Tibial nerve (tissue), 4 donors: Measurements from ENCODE around the gene PTPA. TPM values are rescaled to one million over a fixed set of nuclear protein-coding genes. Genes with fewer than 3 reads are reported as not detected.

Experiments used
- DNase-seq, 2 donors: peaks; one replicate each; pipeline ENCODE4 v3.0.0-alpha.2; 2019; ENCODE audit warnings: low spot score in 2 of 2
- H3K27ac ChIP-seq, 4 donors: fragments of 200-600 bp; sonication (generic) in 3 of 4; one replicate each; pipeline ENCODE4 v1.5.1; 2017 to 2019; ENCODE audit warnings: mild to moderate bottlenecking in 1 of 4
- H3K27me3 ChIP-seq, 2 donors: fragments of 200-600 bp; sonication (generic) in 1 of 2; one replicate each; pipeline versions ENCODE4 v1.5.1 to v1.6.0; 2017 to 2019
- H3K36me3 ChIP-seq, 3 donors: fragments of 200-600 bp; sonication (generic); one replicate each; pipeline ENCODE4 v1.5.1; 2018 to 2019
- H3K4me1 ChIP-seq, 4 donors: fragments of 200-600 bp; sonication (generic) in 3 of 4; one replicate each; pipeline ENCODE4 v1.5.1; 2017 to 2019
- H3K4me3 ChIP-seq, 4 donors: fragments of 200-600 bp; sonication (generic) in 3 of 4; one replicate each; pipeline ENCODE4 v1.5.1; 2017 to 2019; ENCODE audit warnings: mild to moderate bottlenecking in 1 of 4, moderate library complexity in 1 of 4
- H3K9me3 ChIP-seq, 4 donors: fragments of 200-600 bp; sonication (generic) in 3 of 4; one replicate each; pipeline ENCODE4 v1.5.1; 2017 to 2019
- EP300 ChIP-seq, 2 donors: sonication (generic); formaldehyde crosslinking; IDR thresholded peaks; one replicate each; pipeline ENCODE4 v1.6.1; 2017; ENCODE audit warnings: antibody characterized with exemption in 2 of 2, mild to moderate bottlenecking in 1 of 2
- POLR2A ChIP-seq, 2 donors: fragments of 450-650 bp; IDR thresholded peaks; one replicate each; pipeline ENCODE4 v1.6.1; 2017; ENCODE audit warnings: antibody characterized with exemption in 2 of 2, mild to moderate bottlenecking in 2 of 2, moderate library complexity in 2 of 2
- WGBS, 2 donors: methylation state at CpG; one replicate each; pipeline ENCODE4 v1.1.5; 2018; 5-methylcytosine and 5-hydroxymethylcytosine counted together
- total RNA-seq, 4 donors: library from RNA; depleted of rRNA; stranded (reverse); fragments of >200 nt; gene quantifications; one replicate each; pipeline ENCODE4 v1.1.0, GENCODE V29; 2016
- TF ChIP-seq, protein P1 (sequence below), 5 experiments: fragments of 200-600 bp in 3 of 5; fragments of 450-650 bp in 2 of 5; sonication (generic) in 3 of 5; IDR thresholded peaks; one replicate each; pipeline ENCODE4 v1.5.1; 2016 to 2019; ENCODE audit warnings: antibody characterized with exemption in 5 of 5, mild to moderate bottlenecking in 3 of 5, moderate library complexity in 2 of 5

Gene PTPA
- total RNA-seq, 4 donors from 2014 or later, result 38.0 to 50.1 (median 44.0) TPM

DNA sequence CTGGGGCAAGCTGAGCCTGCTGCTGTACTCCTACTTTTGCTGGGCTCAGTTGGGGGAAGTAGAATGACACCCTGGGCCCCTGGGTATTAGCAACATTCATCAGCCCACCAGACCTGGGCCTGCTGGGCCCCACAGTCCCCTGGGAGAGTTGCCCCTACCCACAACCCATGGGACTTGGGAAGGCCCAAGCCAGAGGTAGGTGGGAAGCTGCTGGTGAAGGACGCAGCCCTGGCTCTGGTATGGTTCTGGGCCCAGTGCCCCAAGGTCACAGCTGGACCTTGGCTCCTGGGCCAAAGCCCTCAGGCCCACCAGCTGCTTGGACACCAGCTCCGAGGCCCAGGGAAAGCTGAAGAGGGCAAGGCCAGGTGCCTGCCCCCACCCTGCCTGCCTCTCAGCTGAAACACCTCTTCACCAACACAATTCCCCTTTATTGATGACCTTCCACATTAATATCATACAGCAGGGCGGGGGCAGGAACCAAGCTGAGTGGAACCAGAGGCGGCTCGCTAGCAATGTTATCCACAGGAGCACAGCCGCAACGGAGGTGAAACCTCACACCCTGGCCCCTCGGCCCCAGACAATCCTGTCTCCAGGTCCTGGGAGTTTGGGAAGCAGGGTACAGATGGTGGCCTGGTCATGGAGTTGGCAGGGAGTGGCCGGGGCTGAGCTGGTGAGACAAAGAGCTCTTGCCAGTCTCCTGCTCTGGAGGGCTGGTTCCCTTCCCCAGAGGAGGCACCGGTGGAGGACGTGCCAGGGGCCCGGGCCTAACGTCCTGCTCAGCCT is 16.6 kb upstream of the PTPA start:
- Histone ChIP-seq H3K27me3 (no peaks in the 10 kb centered on the region), H3K4me1 (no peaks in the 10 kb centered on the region), H3K36me3 (peaks cover 0 to 67% (median 3%) of the 10 kb centered on the region in 3 donors), H3K27ac (no peak overlapping the region), H3K4me3 (no peak overlapping the region), H3K9me3 (no peaks in the 10 kb centered on the region)
- 81 to 86% methylated on average over 12 to 13 of the region's 13 CpGs for WGBS, 2 donors
- TF ChIP-seq, protein P1, sequence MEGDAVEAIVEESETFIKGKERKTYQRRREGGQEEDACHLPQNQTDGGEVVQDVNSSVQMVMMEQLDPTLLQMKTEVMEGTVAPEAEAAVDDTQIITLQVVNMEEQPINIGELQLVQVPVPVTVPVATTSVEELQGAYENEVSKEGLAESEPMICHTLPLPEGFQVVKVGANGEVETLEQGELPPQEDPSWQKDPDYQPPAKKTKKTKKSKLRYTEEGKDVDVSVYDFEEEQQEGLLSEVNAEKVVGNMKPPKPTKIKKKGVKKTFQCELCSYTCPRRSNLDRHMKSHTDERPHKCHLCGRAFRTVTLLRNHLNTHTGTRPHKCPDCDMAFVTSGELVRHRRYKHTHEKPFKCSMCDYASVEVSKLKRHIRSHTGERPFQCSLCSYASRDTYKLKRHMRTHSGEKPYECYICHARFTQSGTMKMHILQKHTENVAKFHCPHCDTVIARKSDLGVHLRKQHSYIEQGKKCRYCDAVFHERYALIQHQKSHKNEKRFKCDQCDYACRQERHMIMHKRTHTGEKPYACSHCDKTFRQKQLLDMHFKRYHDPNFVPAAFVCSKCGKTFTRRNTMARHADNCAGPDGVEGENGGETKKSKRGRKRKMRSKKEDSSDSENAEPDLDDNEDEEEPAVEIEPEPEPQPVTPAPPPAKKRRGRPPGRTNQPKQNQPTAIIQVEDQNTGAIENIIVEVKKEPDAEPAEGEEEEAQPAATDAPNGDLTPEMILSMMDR (IDR thresholded peaks at IDR 0.05), result no peak
- TF ChIP-seq EP300 (IDR thresholded peaks at IDR 0.05), result no peak
- no peak for TF ChIP-seq POLR2A (IDR thresholded peaks at IDR 0.05)
- no peak for DNase-seq

DNA sequence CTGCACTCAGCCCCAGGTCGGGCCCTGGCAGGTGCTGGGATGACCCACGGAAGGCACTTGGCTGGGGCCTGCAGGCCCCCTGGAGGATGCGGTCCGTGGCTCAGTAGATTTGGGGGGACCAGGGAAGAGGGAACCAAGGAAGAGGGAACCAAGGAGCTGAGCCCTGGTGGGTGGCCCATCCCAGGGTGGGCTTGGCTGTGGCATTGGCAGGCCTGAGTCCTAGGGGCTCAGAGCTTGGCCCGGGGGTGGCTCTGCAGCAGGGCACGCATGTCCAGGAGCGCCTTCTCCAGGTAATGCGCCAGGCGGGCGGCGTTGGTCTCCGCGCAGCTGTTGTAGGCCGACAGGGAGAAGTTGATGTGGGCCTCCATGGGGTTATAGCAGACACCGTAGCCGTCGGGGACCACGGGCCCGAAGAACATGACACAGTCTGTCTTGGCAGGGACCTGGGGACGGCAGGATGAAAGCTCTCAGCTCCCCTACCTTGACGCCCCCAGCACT is 16.0 kb upstream of the PTPA start:
- Histone ChIP-seq H3K4me3 (no peak overlapping the region), H3K27me3 (no peaks in the 10 kb centered on the region), H3K36me3 (peaks cover 0 to 67% (median 0%) of the 10 kb centered on the region in 3 donors), H3K4me1 (no peaks in the 10 kb centered on the region), H3K9me3 (no peaks in the 10 kb centered on the region), H3K27ac (no peak overlapping the region)
- no peak for DNase-seq
- no peak for TF ChIP-seq EP300 (IDR thresholded peaks at IDR 0.05)
- 94 to 96% methylated on average over 19 of the region's 21 CpGs for WGBS, 2 donors

DNA sequence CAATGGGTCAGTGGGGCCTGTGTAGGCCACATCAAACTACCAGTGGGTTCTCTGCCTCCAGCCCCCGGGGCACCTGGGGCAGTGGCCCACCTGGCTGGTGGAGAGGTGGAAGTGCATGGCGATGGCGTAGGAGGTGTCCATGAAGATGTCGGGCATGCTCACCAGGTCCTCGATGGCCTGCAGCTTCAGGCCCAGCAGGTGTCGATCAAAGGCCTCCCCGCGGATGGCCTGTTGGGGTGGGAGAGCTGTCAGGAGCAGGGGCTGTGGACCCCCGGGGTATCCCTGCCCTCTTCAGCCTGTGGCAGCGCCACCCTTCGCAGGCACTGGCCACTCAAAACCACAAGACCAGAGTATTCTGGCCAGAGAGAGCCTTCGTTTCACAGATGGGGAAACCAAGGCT is 15.3 kb upstream of the PTPA start:
- H3K27me3 ChIP-seq, result no peaks in the 10 kb centered on the region
- no peaks in the 10 kb centered on the region for H3K9me3 ChIP-seq
- no peak for TF ChIP-seq POLR2A (IDR thresholded peaks at IDR 0.05)
- TF ChIP-seq, protein P1 (IDR thresholded peaks at IDR 0.05), result no peak
- no peak for TF ChIP-seq EP300 (IDR thresholded peaks at IDR 0.05)
- peaks cover 0 to 67% (median 0%) of the 10 kb centered on the region in 3 donors for H3K36me3 ChIP-seq
- 95 to 96% methylated on average over 9 to 12 of the region's 12 CpGs for WGBS, 2 donors
- no peak for DNase-seq
- no peak overlapping the region for H3K27ac ChIP-seq
- H3K4me1 ChIP-seq, result no peaks in the 10 kb centered on the region
- no peak overlapping the region for H3K4me3 ChIP-seq

DNA sequence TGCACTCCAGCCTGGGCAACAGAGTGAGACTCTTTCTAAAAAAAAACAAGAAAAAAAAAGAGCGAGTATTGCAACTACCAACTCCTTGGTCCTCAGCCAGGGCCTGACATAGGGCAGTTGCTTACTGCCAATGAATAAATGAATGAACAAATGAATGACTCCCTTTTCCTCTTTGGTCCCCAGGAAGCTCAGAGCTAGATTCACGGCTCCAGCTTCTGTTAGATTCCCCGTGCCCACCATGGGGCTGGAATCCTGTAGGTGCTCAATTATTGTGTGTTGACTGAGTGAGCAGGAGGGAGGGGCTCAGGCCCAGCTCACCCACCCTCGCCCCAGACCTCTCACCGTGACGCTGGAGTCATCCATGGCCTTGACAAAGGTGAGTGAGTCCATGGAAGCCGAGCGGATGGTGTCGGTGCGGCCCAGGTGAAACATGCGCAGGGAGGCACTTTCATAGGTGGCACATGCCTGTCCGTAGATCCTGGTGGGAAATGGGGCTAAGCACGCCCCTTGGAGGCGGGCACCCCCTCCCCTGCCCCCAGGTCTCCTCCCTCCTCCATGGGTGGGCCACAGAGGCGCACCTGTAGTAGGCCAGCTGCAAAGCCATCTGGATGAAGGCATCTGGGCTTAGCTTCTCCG is 13.4 kb upstream of the PTPA start:
- Histone ChIP-seq H3K27ac (no peak overlapping the region), H3K4me1 (no peaks in the 10 kb centered on the region), H3K4me3 (no peak overlapping the region), H3K27me3 (no peaks in the 10 kb centered on the region), H3K9me3 (no peaks in the 10 kb centered on the region), H3K36me3 (peaks cover 0 to 80% (median 0%) of the 10 kb centered on the region in 3 donors)
- DNase-seq, result no peak
- WGBS, 2 donors, result 91 to 92% methylated on average over 16 of the region's 16 CpGs
- no peak for TF ChIP-seq EP300 (IDR thresholded peaks at IDR 0.05)

DNA sequence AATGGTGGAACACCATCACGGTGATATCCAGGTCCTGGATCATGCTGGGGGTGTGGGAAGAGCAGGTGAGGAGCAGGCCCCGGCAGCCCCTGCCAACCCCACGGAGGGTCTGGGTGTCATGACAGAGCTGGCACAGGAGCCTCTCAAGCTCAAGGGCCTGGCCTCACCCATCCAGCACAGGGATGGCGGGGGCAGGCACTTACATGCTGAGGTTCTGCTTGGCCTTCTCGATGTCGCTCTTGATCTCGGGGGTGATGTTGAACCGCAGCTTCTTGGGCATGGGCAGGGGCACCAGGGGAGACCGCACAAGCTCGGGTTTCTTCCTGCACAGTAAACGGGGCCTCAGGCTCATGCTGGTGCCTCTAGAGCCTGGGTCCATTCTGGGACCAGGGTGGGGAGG is 12.9 kb upstream of the PTPA start:
- TF ChIP-seq POLR2A (IDR thresholded peaks at IDR 0.05) (no peak), EP300 (IDR thresholded peaks at IDR 0.05) (no peak)
- TF ChIP-seq, protein P1 (IDR thresholded peaks at IDR 0.05), result no peak
- 90 to 91% methylated on average over 9 to 11 of the region's 11 CpGs for WGBS, 2 donors
- DNase-seq, result no peak
- H3K27me3 ChIP-seq, result no peaks in the 10 kb centered on the region
- peaks cover 0 to 80% (median 0%) of the 10 kb centered on the region in 3 donors for H3K36me3 ChIP-seq
- H3K9me3 ChIP-seq, result no peaks in the 10 kb centered on the region
- no peaks in the 10 kb centered on the region for H3K4me1 ChIP-seq
- H3K27ac ChIP-seq, result no peak overlapping the region
- H3K4me3 ChIP-seq, result no peak overlapping the region
